Measurements from ENCODE around the gene FTSJ3.
"Not testable (repeated sequence)": the region's sequence is repeated elsewhere in the genome, so short reads cannot be mapped to it uniquely, and the experiment has no call there.

Gene FTSJ3

GRCh38 chr17:63824362-63824761 lies 3.1 kb downstream of the FTSJ3 start:
- no peak for DNase-seq

- DNase-seq: no peak
Observed at GRCh38 chr17:63823659-63824331, 3.7 kb downstream of the FTSJ3 start.

DNA sequence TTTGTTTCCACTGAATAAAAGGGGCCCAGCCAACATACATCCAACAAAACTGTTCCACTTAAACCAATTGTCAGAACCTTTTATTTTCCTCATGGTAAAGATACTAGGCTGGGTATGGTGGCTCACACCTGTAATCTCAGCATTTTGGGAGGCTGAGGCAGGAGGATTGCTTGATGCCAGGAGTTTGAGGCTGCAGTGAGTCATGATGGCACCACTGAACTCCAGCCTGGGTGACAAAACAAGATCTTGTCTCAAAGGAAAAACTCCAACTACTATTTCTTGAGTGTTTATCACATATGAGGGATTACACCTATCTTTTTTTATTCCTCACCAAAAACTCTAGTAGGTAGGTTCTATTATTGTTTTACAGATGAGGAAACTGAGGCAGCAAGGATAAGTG lies 4.9 kb downstream of the FTSJ3 start:
- DNase-seq: no peak

- no peak for DNase-seq
Observed at GRCh38 chr17:63821804-63822203, 5.7 kb downstream of the FTSJ3 start.

DNA sequence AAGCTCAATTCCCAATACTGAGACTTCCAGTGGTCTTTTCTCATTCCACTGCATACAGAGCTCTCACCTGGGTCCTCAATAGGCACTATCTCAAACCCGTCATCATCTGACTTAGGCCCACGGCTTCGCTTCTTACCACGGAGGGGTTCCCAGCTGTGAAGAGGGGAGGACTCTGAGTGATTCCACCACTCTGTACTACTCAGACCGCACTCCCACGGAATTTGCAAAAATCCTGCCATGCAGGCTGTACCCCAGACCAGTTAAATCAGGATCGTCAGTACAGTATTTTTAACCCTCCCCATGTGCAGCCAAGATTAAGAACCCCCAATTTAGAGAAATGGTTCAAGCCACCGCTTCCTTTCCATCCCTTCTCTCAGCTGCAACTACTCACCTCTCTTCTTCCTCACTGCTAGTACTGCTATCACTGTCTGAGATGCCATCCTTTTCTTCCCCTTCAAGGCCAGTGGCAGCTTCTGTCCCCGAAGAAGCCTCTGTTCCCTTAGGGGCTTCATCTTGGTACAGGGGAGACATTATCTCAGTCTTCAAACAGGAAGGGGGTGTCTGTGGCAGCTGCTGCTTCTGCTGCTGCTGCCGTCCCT lies 6.4 kb downstream of the FTSJ3 start:
- no peak for DNase-seq

DNA sequence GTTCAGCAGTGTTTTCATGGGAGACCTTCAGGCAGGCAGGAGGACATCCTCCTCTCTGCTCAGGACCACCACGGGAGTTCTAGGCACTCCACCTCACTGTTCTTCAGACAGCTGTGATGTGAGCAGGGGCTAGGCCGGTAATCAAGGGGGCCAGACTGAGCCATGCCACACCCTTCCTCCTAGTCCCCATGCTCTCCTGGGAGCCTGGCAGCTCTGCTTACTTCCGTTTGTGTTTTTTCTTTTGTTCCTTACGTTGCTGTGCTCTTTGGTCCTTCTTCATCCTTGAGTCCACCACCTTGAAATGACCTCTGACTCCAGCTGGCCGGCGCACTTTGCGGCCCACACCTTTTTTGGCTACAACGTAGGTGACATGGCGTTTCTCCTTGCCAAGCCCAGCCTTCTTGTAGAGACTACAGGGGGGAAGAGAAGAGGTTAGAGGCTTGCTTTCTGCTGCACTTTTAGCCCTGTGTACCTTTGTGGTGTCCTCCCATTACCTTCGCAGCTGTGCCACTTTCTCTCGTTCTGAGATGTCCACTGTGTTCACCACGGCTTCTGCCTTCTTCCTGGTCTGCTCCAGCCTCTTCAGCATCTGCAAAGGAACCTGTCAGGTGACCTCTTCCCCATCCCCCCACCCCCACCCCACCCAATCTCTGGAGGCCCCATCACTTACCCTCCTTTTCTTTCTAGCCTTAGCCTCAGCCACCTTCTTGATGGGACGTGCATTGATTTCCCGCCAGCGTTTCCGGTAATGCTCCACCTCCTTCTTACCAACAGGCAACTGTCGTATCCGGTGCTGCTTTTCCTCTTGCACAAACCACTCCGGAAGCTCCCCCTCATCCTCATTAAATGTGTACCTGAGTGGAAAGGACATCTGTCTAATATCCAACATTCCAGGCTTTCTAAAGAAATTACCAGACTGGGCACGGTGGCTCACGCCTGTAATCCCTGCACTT lies 7.6 kb downstream of the FTSJ3 start:
- DNase-seq: no peak

DNA sequence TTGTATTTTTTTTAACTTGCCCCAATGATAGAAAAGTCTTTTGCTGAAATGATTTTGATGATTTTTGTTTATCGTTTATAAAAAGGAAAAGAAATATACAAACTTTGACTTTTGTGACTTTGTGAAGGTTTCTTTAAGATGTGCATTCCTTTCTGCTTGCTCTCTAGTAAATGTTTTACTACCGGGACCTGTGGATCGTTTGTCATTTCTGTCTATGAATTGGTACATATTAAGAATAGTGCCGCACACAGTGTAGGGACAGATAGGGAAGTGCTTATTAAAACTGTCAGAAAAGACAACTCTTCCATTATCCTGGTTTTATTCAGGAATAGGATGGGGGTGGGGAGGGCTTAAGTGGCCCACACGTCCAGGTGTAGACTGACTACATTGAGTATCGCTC lies 8.3 kb downstream of the FTSJ3 start:
- DNase-seq: no peak

- DNase-seq: no peak
Observed at GRCh38 chr17:63817736-63818385, 9.6 kb downstream of the FTSJ3 start.

GRCh38 chr17:63816669-63817068 lies 10.8 kb downstream of the FTSJ3 start:
- no peak for DNase-seq

DNA sequence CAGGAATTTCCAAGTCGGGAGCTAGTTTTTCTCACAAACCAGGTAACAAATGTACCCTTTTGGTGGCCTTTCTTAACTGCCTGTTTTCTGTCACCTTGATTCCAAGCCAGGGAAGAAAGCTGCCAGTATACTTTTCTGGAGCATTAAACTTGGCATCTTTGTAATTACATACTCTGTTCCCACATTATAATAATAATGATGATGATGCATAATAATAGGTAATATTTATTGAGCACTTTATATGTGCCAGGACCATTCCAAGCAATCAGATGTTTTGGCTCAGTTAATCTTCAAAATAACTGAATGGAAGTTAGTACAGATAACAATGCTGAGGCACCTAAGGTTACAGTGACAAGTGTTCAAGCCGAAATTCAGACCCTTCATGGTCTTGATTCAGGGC lies 11.3 kb downstream of the FTSJ3 start:
- no peak for DNase-seq

- no peak for DNase-seq
Observed at GRCh38 chr17:63809970-63810369, 17.5 kb downstream of the FTSJ3 start.

- DNase-seq: no peak
Observed at GRCh38 chr17:63805591-63805990, 21.9 kb downstream of the FTSJ3 start.

GRCh38 chr17:63804328-63804727 lies 23.1 kb downstream of the FTSJ3 start:
- no peak for DNase-seq

DNA sequence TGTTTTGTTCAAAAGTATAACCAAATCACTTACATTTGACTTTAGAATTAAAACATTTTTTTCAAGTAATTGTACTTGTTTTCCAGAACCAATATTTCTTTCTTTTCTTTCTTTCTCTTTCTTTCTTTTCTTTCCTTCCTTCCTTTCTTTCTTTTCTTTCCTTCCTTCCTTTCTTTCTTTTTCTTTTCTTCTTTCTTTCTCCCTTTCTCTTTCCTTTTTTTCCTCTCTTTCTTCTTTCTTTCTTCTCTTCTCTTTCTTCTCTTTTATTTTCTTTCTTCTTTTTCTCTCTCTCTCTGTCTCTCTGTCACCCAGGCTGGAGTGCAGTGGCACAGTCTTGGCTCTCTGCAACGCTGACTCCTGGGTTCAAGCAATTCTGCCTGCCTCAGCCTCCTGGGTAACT lies 26.7 kb downstream of the FTSJ3 start:
- no peak for DNase-seq

- no peak for DNase-seq
Observed at GRCh38 chr17:63798572-63799106, 28.8 kb downstream of the FTSJ3 start.

DNA sequence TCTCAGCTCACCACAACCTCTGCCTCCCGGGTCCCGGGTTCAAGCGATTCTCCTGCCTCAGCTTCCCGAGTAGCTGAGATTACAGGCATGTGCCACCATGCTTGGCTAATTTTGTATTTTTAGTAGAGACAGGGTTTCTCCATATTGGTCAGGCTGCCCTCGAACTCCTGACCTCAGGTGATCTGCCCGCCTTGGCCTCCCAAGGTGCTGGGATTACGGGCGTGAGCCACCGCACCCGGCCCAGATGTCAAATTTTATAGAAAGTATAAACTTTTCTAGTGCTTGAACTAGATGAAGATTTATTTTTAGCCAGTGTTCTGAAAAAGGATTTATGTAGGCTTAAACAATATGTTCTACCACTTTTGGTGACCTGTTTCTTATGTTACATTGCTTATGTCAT lies 31.1 kb downstream of the FTSJ3 start:
- not testable (repeated sequence) for DNase-seq

DNA sequence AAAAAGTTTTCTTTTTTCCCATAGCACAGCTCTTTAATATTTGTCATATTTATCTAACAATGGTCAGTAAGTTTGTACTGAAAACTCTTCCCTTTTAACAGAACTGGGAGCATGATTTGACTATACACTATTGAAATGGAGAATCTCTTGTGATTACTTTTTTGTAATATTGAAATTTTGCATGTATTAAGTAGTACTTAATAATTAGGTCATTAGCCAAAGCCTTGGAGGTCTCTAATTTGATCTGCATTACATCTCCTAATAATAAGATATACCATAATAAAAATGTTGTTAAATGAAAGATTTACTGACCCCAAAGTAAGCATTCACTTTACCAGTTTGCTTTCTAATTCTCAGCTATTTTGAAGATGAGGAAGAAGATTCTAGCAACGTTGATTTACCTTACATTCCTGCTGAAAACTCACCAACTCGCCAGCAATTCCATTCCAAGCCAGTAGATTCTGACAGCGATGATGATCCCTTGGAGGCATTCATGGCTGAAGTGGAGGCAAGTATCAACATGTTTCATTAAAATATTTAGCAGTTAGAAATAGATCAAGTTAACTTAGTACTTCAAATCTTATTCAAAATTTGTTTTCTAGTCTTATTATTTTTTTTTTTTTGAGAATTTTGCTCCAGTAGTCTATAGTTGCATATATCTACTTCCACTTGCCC lies 35.3 kb downstream of the FTSJ3 start:
- no peak for DNase-seq

GRCh38 chr17:63790057-63790456 lies 37.4 kb downstream of the FTSJ3 start:
- DNase-seq: no peak

DNA sequence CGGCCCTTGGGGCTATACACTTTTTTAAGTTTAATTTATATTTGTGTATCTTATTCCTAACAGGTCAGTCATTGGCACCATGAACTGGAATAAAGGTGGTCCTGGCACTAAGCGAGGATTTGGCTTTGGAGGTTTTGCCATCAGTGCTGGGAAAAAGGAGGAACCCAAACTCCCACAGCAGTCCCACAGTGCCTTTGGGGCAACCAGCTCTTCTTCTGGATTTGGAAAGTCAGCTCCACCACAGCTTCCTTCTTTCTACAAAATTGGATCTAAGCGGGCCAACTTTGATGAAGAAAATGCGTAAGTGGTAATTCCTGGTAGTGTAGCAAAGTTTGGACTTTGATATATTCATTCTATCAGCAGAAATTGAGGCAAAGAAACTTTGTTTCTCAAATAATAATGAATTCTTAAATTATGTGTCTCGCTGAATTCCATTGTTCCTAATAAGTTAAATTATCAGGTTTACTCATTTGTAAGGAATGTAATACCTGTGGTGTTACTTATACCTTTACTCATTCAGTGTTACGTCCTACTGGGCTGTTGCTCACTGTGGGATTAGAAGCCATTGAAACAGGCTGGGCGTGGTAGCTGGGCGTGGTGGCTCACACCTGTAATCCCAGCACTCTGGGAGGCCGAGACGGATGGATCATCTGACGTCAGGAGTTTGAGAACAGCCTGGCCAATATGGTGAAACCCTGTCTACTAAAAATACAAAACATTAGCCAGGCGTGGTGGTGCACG lies 40.3 kb downstream of the FTSJ3 start:
- DNase-seq: no peak

DNA sequence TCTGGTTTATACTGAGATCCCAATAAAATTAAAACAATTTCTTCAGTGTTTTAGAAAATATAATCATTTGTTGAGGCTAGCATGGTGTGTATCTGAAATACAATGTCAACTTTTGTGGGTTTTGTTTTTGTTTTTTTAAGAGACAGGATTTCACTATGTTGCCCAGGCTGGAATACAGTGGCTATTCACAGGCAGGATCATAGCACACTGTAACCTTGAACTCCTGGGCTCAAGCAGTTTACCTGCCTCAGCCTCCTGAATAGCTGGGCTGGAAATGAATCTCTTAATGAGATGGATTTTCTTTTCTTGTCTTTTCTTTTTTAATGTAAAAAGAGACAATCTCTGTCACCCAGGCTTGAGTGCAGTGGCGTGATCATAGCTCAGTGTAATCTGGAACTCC lies 41.3 kb downstream of the FTSJ3 start:
- no peak for DNase-seq

GRCh38 chr17:63785556-63785955 lies 41.9 kb downstream of the FTSJ3 start:
- DNase-seq: no peak

DNA sequence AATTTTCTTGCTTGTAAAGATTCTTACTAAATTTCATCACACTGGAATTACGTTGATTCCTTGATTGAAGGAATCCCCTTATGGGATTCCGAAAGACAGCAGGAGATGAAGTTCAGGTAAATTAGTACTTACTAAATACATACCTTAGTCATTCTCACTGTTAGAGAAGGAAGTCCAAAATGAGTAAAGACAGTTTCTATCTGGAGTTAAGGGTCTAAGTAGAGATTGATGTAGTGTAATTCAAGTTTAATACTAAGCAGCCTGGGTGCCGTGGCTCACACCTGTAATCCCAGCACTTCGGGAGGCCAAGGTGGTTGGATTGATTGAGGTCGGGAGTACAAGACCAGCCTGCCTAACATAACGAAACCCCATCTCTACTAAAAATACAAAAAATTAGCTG lies 43.9 kb downstream of the FTSJ3 start:
- DNase-seq: no peak

All from T-helper 9 cell (primary cell).